Type B pancreatic cell (in vitro differentiated cells): ENCODE data around the gene DPYSL5. TPM values are rescaled to one million over a fixed set of nuclear protein-coding genes. Genes with fewer than 3 reads are reported as not detected.

Source experiments
- DNase-seq: peaks from one replicate; pipeline ENCODE4 v3.0.0; 2021; ENCODE audit warnings: mixed read lengths; ENCODE audit not compliant: unreplicated experiment; ENCODE audit errors: extremely low spot score
- H3K27ac Mint-ChIP-seq: 2 replicates; pipeline ENCODE4 v1.8.0; 2021; ENCODE audit warnings: mild to moderate bottlenecking, mixed read lengths
- H3K27me3 Mint-ChIP-seq: 2 replicates; pipeline ENCODE4 v1.8.0; 2021; ENCODE audit warnings: mixed read lengths
- H3K36me3 Mint-ChIP-seq: 2 replicates; pipeline ENCODE4 v1.8.0; 2021; ENCODE audit warnings: mixed read lengths
- H3K4me1 Mint-ChIP-seq: one replicate; pipeline ENCODE4 v1.8.0; 2021; ENCODE audit warnings: mixed read lengths; ENCODE audit not compliant: unreplicated experiment
- H3K4me3 Mint-ChIP-seq: 2 replicates; pipeline ENCODE4 v1.8.0; 2021; ENCODE audit warnings: mild to moderate bottlenecking, mixed read lengths
- H3K9me3 Mint-ChIP-seq: 2 replicates; pipeline ENCODE4 v1.8.0; 2021; ENCODE audit warnings: mixed read lengths
- total RNA-seq: library from RNA; stranded (reverse); gene quantifications from 2 replicates; pipeline ENCODE4 v1.2.1, GENCODE V29; 2021; ENCODE audit warnings: low replicate concordance
- TF ChIP-seq, protein P1 (sequence below): fragments of 200-600 bp; sonication (generic); conservative IDR thresholded peaks from 2 replicates; pipeline ENCODE4 v1.5.0; 2021; ENCODE audit warnings: antibody characterized with exemption, mild to moderate bottlenecking

DPYSL5 gene
- total RNA-seq, 1 donor from 2014 or later, result 51.1 TPM

DNA sequence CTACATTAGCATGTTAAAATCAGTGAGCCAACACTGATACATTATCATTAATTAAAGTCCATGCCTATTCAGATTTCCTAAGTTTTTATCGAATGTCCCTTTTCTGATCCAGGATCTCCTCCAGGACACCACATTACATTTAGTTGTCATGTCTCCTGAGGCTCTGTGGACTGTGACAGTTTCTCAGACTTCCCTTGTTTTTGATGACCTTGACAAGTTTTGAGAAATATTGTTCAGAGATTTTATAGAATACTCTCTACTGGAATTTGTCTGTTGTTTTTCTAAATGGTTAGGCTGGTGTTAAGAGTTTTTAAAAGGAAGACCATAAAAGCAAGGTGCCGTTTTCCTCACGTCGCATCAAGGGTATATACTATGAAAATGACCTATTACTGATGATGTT, 106.2 kb downstream of the DPYSL5 start:
- TF ChIP-seq, protein P1, sequence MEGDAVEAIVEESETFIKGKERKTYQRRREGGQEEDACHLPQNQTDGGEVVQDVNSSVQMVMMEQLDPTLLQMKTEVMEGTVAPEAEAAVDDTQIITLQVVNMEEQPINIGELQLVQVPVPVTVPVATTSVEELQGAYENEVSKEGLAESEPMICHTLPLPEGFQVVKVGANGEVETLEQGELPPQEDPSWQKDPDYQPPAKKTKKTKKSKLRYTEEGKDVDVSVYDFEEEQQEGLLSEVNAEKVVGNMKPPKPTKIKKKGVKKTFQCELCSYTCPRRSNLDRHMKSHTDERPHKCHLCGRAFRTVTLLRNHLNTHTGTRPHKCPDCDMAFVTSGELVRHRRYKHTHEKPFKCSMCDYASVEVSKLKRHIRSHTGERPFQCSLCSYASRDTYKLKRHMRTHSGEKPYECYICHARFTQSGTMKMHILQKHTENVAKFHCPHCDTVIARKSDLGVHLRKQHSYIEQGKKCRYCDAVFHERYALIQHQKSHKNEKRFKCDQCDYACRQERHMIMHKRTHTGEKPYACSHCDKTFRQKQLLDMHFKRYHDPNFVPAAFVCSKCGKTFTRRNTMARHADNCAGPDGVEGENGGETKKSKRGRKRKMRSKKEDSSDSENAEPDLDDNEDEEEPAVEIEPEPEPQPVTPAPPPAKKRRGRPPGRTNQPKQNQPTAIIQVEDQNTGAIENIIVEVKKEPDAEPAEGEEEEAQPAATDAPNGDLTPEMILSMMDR, result no peak
- no peaks in the 10 kb centered on the region for H3K9me3 Mint-ChIP-seq
- no peak for DNase-seq
- no peaks in the 10 kb centered on the region for H3K36me3 Mint-ChIP-seq
- H3K27me3 Mint-ChIP-seq, result peaks cover 49% of the 10 kb centered on the region
- no peak overlapping the region for H3K4me3 Mint-ChIP-seq
- no peak overlapping the region for H3K27ac Mint-ChIP-seq
- H3K4me1 Mint-ChIP-seq, result no peaks in the 10 kb centered on the region

DNA sequence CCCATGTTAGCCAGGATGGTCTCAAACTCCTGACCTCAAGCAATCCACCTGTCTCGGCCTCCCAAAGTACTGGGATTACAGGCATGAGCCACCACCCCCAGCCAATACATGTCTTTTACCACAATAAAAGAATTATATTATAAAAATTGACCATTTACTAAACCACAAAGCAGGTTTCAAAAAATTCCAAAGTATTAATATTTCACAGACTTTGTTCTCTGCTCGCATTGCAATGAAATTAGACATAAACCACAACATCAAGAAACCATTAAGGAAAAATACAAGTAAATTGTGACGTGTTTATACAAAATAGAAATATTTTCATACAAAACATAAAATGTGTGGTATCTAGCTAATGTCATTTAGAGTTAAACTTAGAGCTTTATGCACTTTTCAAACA, 109.1 kb downstream of the DPYSL5 start:
- no peak overlapping the region for H3K27ac Mint-ChIP-seq
- H3K27me3 Mint-ChIP-seq, result peaks cover 75% of the 10 kb centered on the region
- no peak for DNase-seq
- no peaks in the 10 kb centered on the region for H3K9me3 Mint-ChIP-seq
- H3K36me3 Mint-ChIP-seq, result no peaks in the 10 kb centered on the region
- no peaks in the 10 kb centered on the region for H3K4me1 Mint-ChIP-seq
- H3K4me3 Mint-ChIP-seq, result no peak overlapping the region
- TF ChIP-seq, protein P1, result no peak

DNA sequence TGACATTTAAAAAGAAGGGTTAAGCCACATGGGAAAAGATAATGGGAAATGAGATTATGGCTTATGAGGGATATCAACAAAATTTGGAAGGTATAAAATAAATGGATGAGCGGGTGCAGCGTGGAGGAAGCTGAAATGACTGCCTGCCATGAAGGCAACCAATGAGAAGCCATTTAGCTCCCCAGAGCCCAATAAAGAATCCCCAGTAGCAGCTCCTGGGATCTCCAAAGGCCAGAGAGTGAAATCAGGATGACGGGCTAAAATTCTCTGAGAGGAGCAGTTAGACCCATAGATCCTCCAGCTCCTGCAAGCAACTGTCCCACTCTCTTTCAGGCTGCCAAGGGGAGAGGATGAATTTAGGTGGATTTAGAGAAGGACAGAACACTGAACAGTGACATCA, 109.6 kb downstream of the DPYSL5 start:
- DNase-seq, result peak; percentile 3
- Mint-ChIP-seq H3K27me3 (peaks cover 75% of the 10 kb centered on the region), H3K4me1 (no peaks in the 10 kb centered on the region), H3K4me3 (no peak overlapping the region), H3K36me3 (no peaks in the 10 kb centered on the region), H3K27ac (no peak overlapping the region), H3K9me3 (no peaks in the 10 kb centered on the region)
- TF ChIP-seq, protein P1, result no peak

DNA sequence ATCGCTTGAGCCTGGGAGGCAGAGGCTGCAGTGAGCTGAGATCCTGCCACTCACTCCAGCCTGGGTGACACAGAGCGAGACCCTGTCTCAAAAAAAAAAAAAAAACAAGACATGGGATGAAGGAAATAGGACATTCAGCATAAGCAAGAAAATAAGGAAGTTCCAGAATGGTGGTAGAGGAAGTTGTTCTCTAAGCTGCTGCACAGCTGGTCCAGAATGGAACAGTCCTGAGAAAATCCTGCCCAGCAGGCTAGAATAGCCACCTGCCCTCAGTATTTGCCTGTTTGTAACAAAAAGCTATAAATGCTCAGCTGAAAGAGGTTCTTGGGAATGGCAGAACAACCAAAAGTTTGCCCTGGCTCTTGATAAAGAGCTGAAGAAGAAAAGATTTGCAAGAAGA, 111.4 kb downstream of the DPYSL5 start:
- Mint-ChIP-seq H3K4me1 (no peaks in the 10 kb centered on the region), H3K36me3 (no peaks in the 10 kb centered on the region), H3K27ac (no peak overlapping the region), H3K9me3 (no peaks in the 10 kb centered on the region), H3K27me3 (peaks cover 68% of the 10 kb centered on the region), H3K4me3 (no peak overlapping the region)
- TF ChIP-seq, protein P1, result no peak
- DNase-seq, result peak; percentile 34

DNA sequence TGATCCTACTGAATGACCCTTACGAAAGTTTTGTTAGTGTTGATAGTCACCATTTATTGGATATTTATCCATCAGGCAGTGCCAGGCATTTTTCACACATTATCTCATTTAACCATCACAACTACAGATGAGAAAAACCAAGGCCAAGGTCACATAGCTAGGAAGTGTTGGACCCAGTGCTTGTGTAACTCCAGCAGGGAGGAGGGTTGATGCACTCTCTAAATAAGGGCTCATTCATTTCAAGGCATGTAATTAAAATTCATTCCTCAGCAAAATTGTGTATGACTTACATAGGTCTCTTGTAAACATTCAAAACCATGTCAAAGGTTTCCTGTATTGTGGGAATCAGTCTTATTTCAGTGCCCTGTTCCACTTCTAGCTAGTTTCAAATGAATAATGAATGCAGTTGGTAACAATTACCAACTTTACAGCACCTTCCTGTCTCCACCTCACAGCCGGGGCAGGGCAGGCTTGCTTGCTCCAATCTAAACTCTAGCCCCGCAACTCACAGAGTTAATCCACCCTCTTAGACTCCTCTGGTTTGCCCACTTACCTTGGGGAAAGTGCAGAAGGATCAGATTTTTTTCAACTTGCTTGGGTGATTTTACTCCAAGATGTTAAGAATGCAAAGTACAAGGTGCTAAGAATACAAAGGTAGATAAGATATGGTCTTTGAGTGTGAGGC, 116.7 kb downstream of the DPYSL5 start:
- TF ChIP-seq, protein P1, result no peak
- H3K27ac Mint-ChIP-seq, result no peak overlapping the region
- DNase-seq, result no peak
- H3K9me3 Mint-ChIP-seq, result no peaks in the 10 kb centered on the region
- H3K27me3 Mint-ChIP-seq, result peaks cover 54% of the 10 kb centered on the region
- H3K4me3 Mint-ChIP-seq, result no peak overlapping the region
- H3K4me1 Mint-ChIP-seq, result peaks cover 6% of the 10 kb centered on the region
- no peaks in the 10 kb centered on the region for H3K36me3 Mint-ChIP-seq
